ENCODE measurements around the gene DUSP22. TPM values are rescaled to one million over a fixed set of nuclear protein-coding genes. Genes with fewer than 3 reads are reported as not detected.

DUSP22 gene
- total RNA-seq, 1 experiment from 2014 or later: 16.0 TPM

DNA sequence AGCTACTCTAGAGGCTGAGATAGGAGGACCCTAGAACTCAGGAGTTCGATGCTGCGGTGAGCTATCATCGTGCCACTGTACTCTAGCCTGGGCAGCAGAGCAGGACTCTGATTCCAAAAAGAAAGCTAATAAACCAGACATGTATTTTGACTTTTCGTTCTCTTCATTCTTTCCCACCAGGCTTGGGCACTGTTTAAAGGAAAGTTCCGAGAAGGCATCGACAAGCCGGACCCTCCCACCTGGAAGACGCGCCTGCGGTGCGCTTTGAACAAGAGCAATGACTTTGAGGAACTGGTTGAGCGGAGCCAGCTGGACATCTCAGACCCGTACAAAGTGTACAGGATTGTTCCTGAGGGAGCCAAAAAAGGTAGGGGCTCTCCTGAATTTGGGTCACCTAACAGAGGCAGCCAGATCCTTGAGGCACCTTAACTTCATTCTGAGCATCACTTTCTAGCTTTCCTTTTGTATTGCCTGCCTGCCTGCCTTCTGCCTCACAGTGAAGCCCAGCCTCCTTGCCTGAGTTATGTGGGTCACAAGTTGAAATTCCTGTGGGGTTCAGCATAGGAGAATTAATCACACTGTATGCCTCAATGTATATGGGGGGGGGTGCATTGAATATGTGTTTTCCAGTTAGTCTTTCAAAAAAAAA lies 102.5 kb downstream of the DUSP22 start:
- POLR2A ChIA-PET (ENCODE audit: low non-redundant PET): no interaction called here
- Histone ChIP-seq H3K9me3 (ENCODE audit: low read depth, low read length, poor library complexity, severe bottlenecking) (no peaks in the 10 kb centered on the region), H3K4me1 (ENCODE audit: insufficient read depth, low read length, poor library complexity, severe bottlenecking) (peaks cover 5% of the 10 kb centered on the region), H3K27me3 (replicated peaks; ENCODE audit: insufficient read depth, low read depth, low read length, poor library complexity) (peaks cover 94% of the 10 kb centered on the region), H3K36me3 (ENCODE audit: insufficient read depth, low read length, poor library complexity, severe bottlenecking) (no peaks in the 10 kb centered on the region), H3K4me3 (ENCODE audit: low read depth, low read length, poor library complexity, severe bottlenecking) (no peak overlapping the region), H3K27ac (ENCODE audit: low read depth, low read length, poor library complexity, severe bottlenecking) (no peak overlapping the region)
- intact Hi-C loops (cut with micrococcal nuclease; ENCODE audit: unreplicated experiment): no loop called here
- no peak for DNase-seq (ENCODE audit: low spot score)
- CTCF ChIA-PET: no interaction called here
- BruUV-seq (replicated peaks): no TSS peak
- TF ChIP-seq CTCF (conservative IDR thresholded peaks at IDR 0.05; ENCODE audit: low read depth, low read length): no peak
- no peak for TF ChIP-seq EZH2 (IDR thresholded peaks at IDR 0.05; ENCODE audit: borderline replicate concordance, low read depth, low read length, poor library complexity, severe bottlenecking)

GRCh38 chr6:395432-396125 lies 103.3 kb downstream of the DUSP22 start:
- ChIA-PET POLR2A (ENCODE audit: low non-redundant PET) (no interaction called here), CTCF (no interaction called here)
- no peak for TF ChIP-seq EZH2 (IDR thresholded peaks at IDR 0.05; ENCODE audit: borderline replicate concordance, low read depth, low read length, poor library complexity, severe bottlenecking)
- no peak for TF ChIP-seq CTCF (conservative IDR thresholded peaks at IDR 0.05; ENCODE audit: low read depth, low read length)
- H3K4me1 ChIP-seq (ENCODE audit: insufficient read depth, low read length, poor library complexity, severe bottlenecking): peaks cover 5% of the 10 kb centered on the region
- no peak for DNase-seq (ENCODE audit: low spot score)
- BruUV-seq (replicated peaks): no TSS peak
- no peak overlapping the region for H3K27ac ChIP-seq (ENCODE audit: low read depth, low read length, poor library complexity, severe bottlenecking)
- intact Hi-C loops (cut with micrococcal nuclease; ENCODE audit: unreplicated experiment): no loop called here
- H3K27me3 ChIP-seq (replicated peaks; ENCODE audit: insufficient read depth, low read depth, low read length, poor library complexity): peaks cover 93% of the 10 kb centered on the region
- no peaks in the 10 kb centered on the region for H3K36me3 ChIP-seq (ENCODE audit: insufficient read depth, low read length, poor library complexity, severe bottlenecking)
- H3K9me3 ChIP-seq (ENCODE audit: low read depth, low read length, poor library complexity, severe bottlenecking): no peaks in the 10 kb centered on the region
- H3K4me3 ChIP-seq (ENCODE audit: low read depth, low read length, poor library complexity, severe bottlenecking): no peak overlapping the region

GRCh38 chr6:396126-396520 lies 103.8 kb downstream of the DUSP22 start:
- intact Hi-C loops (cut with micrococcal nuclease; ENCODE audit: unreplicated experiment): no loop called here
- Histone ChIP-seq H3K4me3 (ENCODE audit: low read depth, low read length, poor library complexity, severe bottlenecking) (no peak overlapping the region), H3K27ac (ENCODE audit: low read depth, low read length, poor library complexity, severe bottlenecking) (no peak overlapping the region), H3K4me1 (ENCODE audit: insufficient read depth, low read length, poor library complexity, severe bottlenecking) (peaks cover 3% of the 10 kb centered on the region), H3K9me3 (ENCODE audit: low read depth, low read length, poor library complexity, severe bottlenecking) (no peaks in the 10 kb centered on the region), H3K27me3 (replicated peaks; ENCODE audit: insufficient read depth, low read depth, low read length, poor library complexity) (peaks cover 88% of the 10 kb centered on the region), H3K36me3 (ENCODE audit: insufficient read depth, low read length, poor library complexity, severe bottlenecking) (no peaks in the 10 kb centered on the region)
- BruUV-seq (replicated peaks): no TSS peak
- TF ChIP-seq EZH2 (IDR thresholded peaks at IDR 0.05; ENCODE audit: borderline replicate concordance, low read depth, low read length, poor library complexity, severe bottlenecking) (no peak), CTCF (conservative IDR thresholded peaks at IDR 0.05; ENCODE audit: low read depth, low read length) (no peak)
- DNase-seq (ENCODE audit: low spot score): no peak
- POLR2A ChIA-PET (ENCODE audit: low non-redundant PET): no interaction called here
- CTCF ChIA-PET: no interaction called here
